ENCODE measurements around the gene WDR31.
A peak's percentile ranks its signal among the peaks of the same experiment; 100 is the strongest.

Gene WDR31

DNA sequence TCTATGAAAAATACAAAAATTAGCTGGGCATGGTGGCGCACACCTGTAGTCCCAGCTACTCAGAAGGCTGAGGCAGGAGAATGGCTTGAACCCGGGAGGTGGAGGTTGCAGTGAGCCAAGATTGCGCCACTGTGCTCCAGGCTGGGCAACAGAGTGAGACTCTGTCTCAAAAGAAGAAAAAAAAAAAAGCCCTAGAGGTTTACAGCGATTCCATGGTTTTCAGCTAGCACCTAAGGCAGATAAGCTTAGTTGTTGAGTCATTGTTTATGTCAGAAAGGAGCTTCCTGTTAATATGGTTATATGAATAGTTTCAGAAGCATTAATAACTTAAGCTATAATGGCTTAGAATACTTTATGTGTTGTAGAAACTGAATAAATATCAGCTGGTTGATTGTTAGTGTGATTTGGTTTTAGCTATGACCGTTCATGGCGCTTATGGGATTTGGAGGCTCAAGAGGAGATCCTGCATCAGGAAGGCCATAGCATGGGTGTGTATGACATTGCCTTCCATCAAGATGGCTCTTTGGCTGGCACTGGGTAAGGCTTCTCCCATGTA, 49.9 kb downstream of the WDR31 start:
- no peak for DNase-seq

DNA sequence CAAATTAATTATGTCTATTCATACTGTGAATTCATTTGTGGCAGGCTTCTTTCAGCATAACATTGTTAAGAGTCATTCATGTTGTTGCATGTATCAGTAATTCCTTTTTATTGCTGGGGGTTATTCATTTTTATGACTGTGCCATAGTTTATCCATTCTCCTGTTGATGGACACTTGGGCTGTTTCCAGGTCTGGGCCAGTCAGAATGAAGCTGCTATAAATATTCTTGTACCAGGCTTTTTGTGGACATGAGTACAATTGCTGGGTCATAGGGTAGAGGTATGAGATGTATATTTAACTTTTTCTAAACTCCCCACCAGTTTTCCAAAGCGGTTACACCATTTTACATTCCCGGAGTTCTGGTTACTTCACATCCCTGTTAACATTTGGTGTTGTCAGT, 51.0 kb downstream of the WDR31 start:
- DNase-seq = no peak

DNA sequence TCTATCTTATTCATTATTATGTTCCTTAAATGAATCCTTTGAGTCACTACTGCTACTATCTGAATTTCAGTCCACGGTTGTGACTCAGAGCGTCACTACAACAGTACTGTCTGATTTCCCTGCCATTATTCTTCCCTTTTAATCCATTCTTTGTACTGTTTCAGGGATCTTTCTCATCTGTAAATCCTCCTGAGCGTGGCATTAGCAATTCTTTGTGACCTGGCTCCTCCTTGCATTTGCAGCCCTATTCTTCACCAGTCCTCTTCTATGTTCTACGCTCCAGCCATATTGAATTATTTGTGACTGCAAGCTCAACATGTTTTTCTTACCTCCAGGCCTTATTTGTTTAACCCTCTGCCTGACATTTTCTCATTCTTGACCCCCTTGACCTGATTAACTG, 58.7 kb downstream of the WDR31 start:
- DNase-seq = no peak

DNA sequence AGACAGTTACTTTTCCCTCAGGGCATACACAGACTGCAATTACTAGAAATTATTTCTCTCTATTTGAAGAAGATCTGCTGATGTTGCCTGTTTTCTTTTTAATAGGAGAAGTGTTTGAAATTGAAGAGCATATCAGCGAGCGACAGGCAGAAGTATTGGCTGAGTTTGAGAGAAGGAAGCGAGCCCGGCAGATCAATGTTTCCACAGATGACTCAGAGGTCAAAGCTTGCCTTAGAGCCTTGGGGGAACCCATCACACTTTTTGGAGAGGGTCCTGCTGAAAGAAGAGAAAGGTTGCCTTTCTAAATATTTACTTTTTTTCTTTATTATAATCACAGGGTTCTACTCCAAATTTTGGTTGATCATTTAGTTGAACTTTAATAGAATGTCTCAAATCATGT, 61.2 kb downstream of the WDR31 start:
- DNase-seq = no peak

DNA sequence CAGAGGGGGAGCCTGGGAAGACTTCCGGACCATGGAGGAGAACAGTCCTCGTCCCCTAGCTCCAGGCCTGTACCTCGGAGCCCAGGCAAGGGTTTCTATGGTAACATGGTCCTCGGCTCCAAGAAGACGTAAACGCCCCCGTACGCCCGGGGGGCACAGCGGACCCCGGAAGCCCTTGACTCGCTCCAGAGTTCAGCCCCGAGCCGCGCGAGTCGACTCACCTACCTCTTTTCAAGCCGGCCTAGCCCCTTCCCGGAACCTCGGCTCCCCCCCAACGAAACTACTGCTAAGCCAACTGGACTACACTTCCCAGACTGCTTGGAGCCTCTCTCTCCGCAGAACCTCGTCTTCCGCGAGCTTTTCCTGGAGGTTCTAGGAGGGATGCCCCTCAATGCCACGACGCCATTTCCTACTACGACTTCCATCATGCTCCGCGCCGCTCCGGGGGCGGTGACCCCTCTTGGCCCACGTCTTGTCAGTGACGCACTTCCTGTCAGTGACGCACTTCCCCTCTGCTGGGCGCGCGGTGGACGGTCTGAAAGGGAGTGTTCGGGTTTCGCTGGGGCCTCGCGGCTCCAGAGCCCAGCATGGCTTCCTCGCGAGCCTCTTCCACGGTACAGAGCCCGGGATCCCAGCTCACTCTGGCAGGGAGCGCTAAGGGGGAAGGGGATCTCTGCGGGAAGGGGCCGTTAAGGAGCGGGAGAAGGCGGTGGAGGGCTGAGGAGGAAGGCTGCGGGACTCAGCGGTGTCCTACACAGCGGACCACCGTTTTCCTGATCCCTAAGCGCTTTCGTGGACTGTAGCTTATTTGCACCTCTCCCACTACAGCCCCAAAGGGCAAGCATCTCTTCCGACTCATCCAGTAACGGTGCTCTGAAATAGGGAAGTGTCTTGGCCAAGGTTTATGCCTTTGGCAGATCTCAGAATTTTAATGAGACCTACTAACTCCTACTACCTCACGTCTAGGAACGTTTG, 64.6 kb downstream of the WDR31 start, which contains the start of the genes CDC26 and PRPF4:
CDC26 (minus strand) TSS at position 416 of the 975 bp plus-strand sequence. CDS start 3,065 bp downstream, outside the sequence.
PRPF4 (plus strand) TSS at position 502 of the 975 bp plus-strand sequence; CDS start at position 588, 86 bp downstream.
- peak; percentile 91 for DNase-seq

DNA sequence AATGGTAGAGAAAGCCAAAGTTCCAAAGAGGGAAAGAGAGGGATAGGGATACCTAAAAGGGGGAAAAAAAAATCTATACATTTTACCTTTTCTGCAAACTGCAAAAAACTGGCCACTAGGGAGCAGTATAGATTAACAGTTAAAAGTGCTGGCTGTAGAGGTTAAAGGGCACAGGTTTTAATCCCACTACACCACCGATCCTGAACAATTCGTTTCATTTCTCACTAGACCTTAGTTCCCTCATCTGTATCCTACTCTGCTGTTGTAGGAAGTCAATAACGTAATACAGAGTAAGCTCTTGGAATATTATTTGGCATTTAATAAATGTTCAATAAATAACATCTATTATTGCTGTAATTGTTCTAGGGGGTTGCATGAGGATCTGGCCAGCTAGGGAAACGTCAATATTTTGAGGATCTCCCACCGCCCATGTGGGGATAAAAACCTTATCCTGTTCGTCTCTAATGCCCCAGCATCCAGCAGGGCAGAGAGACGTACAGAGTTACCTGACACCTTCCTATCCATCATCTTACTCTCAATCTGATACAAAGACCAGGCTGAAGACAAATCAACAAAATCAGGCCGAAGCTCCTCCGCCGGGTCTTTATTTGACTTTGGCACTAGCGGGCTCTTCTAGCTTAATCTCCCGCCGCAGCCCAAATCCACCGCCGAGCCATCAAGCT, 65.5 kb downstream of the WDR31 start:
- DNase-seq = no peak

DNA sequence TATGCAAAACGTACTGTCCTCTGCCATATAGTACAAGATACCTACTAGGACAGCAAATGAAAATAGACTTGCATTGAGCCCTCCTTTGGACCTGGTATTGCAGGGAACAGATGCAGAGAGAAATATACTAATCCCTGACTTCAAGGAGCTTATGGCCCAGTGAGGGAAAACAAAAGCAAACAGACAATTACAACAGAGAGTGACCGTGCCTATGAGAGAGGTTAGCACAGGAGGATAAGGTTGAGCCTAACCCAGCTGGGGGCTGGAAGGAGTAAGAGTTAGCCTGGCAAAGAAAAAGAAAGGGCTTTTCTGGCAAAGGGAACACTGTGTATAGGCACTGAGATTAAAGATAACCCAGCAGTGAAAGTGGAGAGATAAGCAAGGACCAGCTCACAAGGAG, 70.2 kb downstream of the WDR31 start:
- DNase-seq = no peak

DNA sequence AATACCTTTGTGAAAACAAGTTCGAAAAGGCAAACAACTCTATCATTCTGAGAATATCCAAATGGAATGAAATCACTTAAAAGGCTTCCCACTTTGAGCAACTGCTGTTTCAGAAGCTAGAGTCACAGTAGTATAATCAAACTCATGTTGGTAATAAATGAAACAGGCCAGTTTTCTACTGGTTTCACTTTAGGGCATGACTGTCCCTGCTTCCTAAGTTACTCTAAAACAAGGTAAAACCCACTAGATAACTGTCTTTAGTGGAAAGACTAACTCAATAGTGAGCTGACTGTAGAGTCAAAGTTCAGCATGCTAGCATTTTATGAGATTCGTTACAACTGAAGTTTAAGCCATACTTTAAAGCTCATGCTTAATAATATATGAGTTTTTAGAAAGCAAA, 70.7 kb downstream of the WDR31 start:
- DNase-seq = no peak

DNA sequence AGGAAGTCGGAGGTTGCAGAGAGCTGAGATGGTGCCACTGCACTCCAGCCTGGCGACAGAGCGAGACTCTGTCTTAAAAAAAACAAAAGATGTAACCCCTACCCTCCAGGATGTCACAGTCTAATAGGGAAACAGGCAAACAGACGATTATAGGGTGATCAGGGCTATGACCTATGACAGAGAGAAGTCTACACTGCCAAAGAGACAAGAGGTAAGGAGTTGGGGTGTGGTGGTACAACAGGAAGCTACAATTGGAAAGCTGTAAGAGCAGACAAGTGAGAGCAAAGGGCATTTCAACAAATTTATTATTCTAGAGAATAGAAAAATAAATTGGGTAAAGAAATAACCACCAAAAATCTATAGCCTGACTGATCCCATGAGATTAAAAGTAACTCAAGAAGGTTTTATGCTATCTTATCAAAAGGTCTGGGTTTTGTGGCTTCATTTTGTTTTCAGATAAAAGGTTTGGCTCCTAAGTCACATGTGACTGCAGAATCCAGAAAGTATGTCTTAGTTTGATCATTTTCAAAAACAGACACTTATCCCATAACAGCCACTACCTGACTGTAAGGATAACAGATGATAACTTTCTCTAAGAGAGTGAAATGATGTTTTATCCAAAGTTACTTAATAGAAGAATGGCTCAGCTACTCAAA, 72.0 kb downstream of the WDR31 start:
- DNase-seq = no peak

DNA sequence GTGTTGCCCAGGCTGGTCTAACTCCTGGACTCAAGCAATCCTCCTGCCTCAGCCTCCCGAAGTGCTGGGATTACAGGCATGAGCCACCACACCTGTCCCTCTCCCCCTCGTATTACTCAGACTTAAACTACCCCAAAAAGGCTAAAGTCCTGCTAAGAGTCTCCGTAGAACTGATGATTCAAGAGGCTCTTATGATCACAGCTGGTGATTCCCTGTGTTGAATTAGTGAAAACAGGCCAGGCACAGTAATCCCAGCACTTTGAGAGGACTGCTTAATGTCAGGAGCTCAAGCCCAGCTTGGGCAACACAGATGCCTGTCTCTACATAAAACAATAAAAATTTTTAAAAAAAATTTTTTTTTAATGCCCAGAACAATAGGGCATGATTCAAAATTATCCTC, 73.9 kb downstream of the WDR31 start:
- DNase-seq = no peak
